GM21717 (cell line): ENCODE measurements around the gene RABL2B.
A peak's percentile ranks its signal among the peaks of the same experiment; 100 is the strongest.
"Not testable (repeated sequence)": the region's sequence is repeated elsewhere in the genome, so short reads cannot be mapped to it uniquely, and the experiment has no call there.

Source experiments
- ATAC-seq: cut with Tn5 transposase; IDR thresholded peaks from one replicate; pipeline ENCODE4 v1.9.1; 2021; ENCODE audit warnings: mild to moderate bottlenecking, moderate library complexity; ENCODE audit not compliant: unreplicated experiment

Gene RABL2B

GRCh38 chr22:50783033-50783879 lies at the start of gene RABL2B:
TSS of gene RABL2B (minus strand) at chr22:50783636. CDS start at chr22:50782294, 1,342 bp downstream.
- ATAC-seq: peak; percentile 88

DNA sequence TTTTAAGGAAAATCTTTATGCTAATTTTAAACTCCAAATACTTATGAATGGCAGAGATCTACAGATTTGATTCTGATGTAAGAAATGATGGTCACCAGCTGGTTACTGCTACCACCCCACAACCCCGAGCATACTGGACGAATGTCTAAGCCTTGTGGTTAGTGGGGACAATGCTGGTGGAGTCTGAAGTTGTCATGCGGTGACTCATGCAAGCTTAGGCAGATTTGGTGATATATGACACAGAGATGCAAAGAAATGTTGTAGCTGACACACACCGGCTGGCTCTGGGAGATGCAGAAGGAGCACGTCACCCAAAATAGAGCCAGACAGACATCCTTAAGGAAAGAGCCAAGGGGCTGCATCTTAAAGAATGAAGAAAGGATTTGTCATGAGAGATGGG lies 3.5 kb upstream of the RABL2B start:
- ATAC-seq: not testable (repeated sequence)

DNA sequence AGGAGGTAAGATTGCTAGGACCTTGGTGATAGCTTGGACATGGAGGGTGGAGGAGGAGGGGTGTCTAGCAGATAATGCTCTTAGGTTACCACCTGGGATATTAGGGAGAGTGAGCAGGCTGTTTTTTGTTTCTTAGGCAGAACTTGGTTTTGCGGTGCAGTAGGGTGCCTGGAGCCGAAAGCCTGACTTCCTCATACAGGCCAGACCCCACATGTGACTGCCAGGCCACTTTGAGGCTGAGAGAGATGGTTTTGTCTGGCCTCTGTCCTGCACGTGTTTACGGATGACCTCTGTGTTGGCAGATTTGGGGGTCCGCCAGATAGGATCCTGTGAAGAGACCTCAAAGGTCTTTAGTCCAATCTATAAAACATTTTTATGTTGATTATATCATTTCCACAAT lies 1.9 kb upstream of the RABL2B start:
- ATAC-seq: not testable (repeated sequence)

DNA sequence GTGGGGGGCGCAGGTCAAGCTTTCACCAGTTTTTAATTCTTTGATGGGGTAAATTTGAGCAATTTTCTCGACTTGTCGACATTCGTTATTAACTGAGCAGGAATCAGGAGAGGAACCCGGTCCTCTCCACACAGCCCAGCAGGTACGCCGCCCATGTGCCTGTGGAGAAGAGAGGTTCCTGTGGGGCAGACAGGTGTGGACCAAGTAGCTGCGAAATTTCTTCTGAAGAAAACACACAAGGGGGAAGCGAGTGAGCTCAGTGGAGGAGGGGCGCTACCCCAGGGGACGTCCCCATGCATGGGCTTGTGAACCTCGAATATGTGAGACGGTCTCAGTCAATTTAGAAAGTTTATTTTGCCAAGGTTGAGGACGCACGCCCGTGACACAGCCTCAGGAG lies 442 bp upstream of the RABL2B start:
- ATAC-seq: peak; percentile 18

DNA sequence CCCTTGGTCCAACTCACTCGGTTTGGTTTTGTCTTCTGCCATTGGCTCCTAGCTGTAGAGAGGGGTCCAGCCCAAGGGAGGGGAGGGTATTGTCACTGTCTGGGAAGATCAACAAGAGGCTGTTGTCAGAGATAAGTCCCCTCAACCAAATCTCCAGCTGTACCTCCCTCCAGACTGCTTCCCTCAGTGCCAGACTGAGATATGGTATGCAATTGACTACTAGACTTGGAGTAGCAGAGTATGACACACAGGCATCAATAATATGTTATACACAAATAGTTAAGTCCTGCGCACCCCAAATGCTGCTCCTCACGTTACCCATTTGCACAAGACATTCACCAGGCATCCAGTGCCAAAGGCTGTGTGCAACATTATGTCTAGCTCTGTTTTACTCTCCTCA lies 1.2 kb downstream of the RABL2B start:
- not testable (repeated sequence) for ATAC-seq

DNA sequence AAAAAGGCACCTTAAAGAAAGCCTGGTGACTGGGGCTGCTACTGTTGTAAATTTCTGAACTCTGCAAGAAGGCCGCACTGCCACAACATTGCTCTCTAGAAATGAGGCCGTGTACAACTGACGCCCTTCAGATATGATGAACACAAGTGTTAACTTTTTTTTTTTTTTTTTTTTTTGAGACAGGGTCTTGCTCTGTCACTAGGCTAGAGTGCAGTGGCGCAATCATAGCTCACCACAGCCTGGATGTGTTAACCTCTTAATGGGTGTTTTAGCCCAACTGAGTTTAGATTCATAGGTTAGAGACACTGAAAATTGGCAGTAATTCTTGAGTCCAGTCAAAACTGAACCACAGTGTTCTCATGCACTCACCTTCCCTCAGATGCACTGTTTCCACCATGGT lies 3.2 kb downstream of the RABL2B start:
- ATAC-seq: not testable (repeated sequence)

DNA sequence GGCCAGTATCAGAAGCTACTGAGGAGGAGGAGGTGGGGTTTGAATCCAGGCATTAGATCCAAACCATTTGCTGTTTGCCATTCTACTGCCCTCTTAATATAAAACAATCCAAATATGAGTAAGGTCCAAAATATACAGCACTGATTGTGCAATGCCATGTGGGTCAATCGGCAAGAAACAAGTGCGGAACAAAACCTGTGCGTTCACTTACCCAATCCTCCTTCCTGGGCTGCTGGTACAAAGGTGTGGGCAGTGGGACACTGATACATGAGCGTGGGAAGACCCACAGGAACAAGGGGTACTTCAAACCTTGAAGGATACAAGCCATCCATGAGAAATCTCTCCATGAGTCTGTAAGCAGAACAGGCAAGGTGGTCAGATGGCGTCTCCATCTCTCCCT lies 5.8 kb downstream of the RABL2B start:
- ATAC-seq: not testable (repeated sequence)

- not testable (repeated sequence) for ATAC-seq
Measured at GRCh38 chr22:50775132-50775531, 8.3 kb downstream of the RABL2B start.

DNA sequence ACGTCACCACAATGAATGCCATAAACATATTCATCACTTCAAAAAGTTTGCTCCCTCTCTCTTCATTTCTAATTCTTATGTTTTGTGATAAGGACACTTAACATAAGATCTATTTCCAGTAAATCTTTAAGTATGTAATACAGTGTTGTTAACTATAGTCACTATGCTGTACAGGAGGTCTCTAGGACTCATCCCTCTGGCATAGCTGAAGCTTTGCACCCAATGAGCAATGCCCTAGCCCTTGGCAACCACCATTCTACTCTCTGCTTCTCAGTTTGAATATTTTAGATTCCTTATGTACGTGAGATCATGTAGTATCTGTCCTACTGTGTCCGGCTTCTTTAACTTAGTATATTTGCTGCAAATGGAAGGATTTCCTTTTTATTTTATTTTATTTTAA lies 19.1 kb downstream of the RABL2B start:
- not testable (repeated sequence) for ATAC-seq

DNA sequence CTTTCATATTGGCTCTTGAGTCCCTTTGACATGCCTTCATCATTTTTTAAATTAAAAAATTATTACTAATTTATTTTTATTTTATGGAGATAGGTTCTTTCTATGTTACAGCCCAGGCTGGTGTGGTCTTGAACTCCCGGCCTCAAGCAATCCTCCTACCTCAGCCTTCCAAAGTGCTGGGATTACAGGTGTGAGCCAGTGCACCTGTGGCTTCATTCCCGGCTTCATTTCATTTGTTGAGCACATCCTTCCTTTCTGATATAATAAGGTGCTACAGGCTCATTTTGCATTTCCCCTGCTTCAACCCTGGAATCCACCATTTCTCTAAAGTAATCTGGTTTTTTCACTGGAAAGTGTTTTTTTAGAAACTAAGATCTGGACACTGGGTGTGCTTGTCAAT lies 21.6 kb downstream of the RABL2B start:
- ATAC-seq: not testable (repeated sequence)

DNA sequence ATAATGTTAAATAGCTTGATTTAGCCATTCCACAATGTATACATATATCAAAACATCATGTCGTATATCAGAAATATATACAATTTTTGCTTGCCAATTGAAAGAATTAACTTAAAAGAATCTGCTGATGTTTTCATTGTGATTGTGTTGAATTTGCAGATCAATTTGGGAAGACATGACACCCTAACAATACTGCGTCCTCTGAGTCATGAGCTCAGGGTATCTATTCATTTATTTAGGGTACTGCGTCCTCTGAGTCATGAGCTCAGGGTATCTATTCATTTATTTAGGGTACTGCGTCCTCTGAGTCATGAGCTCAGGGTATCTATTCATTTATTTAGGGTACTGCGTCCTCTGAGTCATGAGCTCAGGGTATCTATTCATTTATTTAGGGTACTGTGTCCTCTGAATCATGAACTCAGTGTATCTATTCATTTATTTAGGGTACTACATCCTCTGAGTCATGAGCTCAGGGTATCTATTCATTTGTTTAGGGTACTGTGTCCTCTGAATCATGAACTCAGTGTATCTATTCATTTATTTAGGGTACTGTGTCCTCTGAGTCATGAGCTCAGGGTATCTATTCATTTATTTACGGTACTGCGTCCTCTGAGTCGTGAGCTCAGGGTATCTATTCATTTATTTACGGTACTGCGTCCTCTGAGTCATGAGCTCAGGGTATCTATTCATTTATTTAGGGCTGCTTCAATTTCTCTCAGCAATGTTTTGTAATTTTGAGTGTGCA lies 23.7 kb downstream of the RABL2B start:
- ATAC-seq: not testable (repeated sequence)

DNA sequence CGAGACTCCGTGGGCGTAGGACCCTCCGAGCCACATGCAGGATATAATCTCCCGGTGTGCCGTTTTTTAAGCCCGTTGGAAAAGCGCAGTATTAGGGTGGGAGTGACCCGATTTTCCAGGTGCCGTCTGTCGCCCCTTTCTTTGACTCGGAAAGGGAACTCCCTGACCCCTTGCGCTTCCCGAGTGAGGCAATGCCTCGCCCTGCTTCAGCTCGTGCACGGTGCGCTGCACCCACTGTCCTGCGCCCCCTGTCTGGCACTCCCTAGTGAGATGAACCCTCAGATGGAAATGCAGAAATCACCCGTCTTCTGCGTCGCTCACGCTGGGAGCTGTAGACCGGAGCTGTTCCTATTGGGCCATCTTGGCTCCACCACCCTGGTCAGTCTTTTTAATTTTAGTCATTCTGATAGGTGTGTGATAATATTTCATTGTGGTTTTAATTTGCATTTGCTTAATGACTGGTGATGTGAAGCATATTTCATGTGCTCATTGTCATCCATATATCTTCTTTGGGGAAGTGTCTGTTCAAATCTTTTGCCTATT lies 26.4 kb downstream of the RABL2B start:
- ATAC-seq: not testable (repeated sequence)

- ATAC-seq: not testable (repeated sequence)
Measured at GRCh38 chr22:50756406-50756805, 27.0 kb downstream of the RABL2B start.

GRCh38 chr22:50755251-50755650 lies 28.2 kb downstream of the RABL2B start:
- ATAC-seq: not testable (repeated sequence)

- ATAC-seq: not testable (repeated sequence)
Measured at GRCh38 chr22:50749302-50750074, 33.9 kb downstream of the RABL2B start.

DNA sequence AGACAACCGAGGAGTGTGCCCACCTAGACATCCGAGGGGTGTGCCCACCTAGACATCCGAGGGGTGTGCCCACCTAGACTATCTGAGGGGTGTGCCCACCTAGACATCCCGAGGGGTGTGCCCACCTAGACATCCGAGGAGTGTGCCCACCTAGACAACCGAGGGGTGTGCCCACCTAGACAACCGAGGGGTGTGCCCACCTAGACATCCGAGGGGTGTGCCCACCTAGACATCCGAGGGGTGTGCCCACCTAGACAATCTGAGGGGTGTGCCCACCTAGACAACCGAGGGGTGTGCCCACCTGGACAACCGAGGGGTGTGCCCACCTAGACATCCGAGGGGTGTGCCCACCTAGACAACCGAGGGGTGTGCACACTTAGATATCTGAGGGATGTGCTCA lies 34.8 kb downstream of the RABL2B start:
- not testable (repeated sequence) for ATAC-seq

DNA sequence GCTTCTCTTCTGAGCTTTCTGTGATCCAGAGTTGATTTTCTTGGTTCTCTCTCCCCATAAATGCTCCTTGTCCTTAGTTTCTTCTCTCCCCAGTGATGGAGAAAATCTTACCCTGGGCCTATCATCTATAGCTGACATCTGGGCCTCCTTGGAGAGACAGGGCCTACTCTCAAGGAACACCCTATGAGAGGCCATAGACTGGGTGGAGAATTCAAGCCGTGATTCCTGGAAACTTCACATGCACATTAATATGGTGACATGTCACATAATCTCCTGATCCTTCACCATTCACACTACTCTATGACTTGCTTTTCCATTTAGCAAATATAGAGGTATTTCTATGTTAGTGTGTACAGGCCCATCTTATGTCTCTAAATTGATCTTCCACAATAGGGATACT lies 35.9 kb downstream of the RABL2B start:
- ATAC-seq: not testable (repeated sequence)

DNA sequence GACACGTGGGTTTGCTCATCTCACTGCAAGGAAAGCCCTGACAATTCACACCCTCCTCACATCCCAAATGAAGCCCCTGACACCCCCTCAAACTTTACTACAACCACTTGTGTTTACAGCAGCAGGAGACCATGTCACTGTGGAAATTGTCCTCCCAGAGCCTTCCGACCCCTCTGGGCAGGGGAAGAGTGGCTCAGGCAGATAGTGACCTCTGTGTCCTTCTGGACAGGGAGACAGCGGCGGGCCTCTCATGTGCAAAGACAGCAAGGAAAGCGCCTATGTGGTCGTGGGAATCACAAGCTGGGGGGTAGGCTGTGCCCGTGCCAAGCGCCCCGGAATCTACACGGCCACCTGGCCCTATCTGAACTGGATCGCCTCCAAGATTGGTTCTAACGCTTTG lies 39.0 kb downstream of the RABL2B start:
- not testable (repeated sequence) for ATAC-seq

DNA sequence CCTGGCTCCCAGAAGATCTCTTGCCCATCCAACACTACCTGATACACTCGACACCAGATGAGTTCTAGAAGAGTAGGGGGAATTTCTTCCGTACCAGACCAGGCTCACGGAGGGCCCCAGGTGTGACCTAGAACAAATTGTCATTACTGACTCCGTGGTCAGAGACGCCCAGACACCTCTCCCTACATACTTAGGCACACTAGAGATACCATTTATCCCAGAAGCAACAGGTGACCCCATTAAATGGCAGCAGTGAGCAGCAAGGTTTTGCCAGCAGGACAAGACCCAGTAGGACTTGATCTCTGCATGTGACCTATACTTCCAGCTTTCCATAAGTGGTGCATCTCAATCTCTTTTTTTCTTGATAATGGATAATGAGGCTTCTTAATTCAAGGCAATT lies 42.7 kb downstream of the RABL2B start:
- ATAC-seq: not testable (repeated sequence)

DNA sequence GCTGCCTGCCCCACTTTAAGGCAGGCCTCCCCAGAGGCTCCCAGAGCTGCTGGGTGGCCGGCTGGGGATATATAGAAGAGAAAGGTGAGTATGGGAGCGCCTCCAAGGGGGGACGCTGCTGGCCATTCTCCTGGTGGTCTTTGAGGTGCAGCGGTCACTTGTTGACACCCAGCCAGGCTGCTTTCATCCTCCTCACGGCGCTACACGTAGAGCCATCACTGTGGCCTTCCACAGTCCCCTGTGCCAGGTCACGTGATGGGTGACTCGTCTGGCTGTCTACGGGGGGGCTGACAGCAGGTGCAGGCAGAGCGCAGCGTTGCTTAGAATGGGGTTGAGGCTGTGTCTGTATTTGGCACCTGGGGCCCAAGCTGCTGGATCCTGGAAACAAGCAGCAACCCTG lies 43.5 kb downstream of the RABL2B start:
- ATAC-seq: no peak

- ATAC-seq: no peak
Measured at GRCh38 chr22:50739279-50739691, 44.2 kb downstream of the RABL2B start.
